GM19193 (cell line): ENCODE results near the gene LRP1B.

Experiments
- POLR2A ChIP-seq: IDR thresholded peaks from 4 replicates; pipeline ENCODE4 v1.6.1; 2011; ENCODE audit not compliant: insufficient read depth, insufficient read length; ENCODE audit errors: extremely low read depth

The LRP1B gene

GRCh38 chr2:140892911-140893637, 1237.7 kb downstream of the LRP1B start:
- no peak for TF ChIP-seq POLR2A

DNA sequence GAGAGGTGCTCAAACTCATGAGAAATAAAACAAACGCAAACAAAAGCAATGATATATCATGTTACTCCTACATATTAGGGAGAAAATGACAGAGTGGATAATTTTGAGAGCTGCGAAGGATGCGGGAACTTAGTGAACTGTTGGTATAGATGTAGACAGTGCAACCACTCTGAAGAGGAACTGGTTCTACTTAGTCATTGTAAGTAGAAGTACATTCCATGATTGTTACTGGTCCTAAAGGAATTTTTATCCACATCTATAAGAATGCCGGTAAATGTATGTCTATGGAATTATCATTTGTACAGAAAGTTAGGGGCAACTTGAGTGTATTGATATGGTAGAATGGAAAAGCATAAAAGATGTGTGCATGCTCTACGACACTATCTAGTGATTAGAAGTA, 1238.4 kb downstream of the LRP1B start:
- no peak for TF ChIP-seq POLR2A

DNA sequence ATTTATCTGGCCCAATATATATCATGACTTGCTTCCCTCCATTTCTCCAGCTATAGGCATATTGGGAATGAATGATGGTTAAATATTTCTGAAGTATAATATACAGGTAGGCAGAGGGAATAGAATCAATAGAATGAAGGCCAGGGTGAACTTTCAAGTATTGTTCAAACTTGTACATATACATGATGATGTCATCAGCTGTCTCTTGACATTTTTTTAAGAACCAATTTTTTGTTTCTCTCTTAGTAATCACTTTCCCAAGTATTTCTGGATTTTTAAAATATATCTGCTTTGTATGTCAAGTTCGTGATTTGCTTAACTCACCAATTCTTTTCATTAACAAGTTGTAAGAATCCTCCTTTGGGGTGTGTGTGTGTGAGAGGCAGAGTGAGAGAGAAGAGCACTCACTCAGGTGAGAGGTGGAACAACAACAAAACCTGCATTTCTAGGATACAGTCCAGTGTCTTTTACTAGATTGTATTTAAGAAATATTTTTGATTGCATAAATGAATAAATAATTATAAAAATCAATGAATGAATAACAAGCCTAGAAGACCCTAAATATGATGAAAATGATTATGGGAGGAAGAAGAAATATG, 1239.1 kb downstream of the LRP1B start:
- TF ChIP-seq POLR2A = no peak

DNA sequence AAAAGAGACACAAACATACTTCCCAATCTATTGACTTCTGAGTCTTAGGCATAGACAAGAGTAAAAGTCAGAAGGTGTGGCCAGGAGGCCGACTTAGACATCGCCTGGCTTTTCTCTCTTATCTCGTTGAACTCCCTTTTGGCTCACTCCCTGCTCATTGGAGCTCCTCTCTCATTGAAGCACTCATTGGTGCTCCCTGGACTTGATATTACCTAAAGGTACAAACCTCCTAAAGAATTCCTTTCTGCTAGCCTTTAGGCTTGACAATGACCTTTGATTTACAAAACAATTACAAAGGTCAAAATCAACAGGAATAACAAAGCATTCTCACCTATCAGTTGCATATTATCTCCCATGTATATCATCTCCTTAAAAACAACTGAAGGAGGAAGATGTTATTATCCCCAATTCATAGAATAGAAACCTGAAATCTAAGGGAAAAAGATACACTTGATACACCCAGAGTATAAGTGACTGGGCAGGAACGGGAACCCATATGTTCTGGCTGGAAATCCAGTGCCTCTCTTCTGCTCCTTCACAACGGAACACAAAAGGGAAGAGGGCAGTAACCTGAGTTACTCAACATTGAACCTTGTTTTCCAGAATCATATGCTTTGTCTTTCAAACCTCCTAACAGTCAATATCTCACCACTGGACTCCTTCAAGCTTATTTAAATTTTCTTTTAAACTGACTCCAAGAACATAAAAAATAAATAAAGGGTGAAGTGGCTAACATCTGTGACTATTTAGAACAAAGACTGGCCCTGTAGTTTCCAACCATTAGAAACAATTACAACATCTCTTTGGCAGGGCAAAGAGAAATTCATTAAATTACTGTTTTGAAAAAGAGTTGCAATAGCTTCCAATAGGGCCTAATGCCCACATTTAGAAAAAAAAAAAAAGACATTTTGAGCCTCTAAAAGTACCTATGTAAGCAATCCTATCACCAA, 1247.9 kb downstream of the LRP1B start:
- no peak for TF ChIP-seq POLR2A

DNA sequence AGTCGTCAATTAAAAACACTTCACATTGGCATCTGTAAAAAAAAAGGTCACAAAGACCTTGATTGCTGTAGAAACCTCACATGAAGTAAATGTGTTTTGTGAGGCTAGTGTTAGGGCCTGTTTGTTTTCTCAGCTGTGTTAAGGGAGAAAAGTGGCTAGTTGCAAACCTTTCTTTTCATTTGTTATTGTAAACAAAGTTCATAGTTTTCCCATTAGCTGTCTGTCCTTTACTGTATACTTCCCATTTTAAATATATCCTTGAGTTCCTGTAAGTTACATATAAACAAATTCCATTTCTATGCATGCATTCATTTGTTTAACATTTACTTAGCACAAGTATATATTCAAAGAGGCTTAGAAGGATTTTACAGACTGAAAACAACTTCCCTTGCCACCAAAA, 1250.2 kb downstream of the LRP1B start:
- TF ChIP-seq POLR2A = no peak

DNA sequence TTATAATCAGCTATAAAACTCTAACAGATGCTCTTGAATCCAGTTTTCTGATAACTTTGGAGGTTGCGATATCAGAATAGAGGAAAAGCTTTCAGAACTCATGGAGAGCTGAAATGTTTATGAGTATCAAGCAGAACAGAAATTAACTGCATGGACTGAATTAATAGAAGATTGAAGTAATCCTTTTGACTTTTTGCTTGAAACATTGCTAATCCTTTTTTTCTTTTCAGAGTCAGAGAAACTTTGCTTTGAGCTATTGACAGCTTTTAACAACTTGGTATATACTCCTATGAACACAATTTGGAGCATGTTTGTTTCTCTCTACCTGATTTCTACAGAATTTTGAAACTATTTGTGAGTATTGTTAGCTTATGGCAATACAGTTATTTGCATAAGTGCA, 1254.8 kb downstream of the LRP1B start:
- no peak for TF ChIP-seq POLR2A

- TF ChIP-seq POLR2A = no peak
Measured at GRCh38 chr2:140873915-140874531, 1256.8 kb downstream of the LRP1B start.

- no peak for TF ChIP-seq POLR2A
Measured at GRCh38 chr2:140869925-140870324, 1260.9 kb downstream of the LRP1B start.

- no peak for TF ChIP-seq POLR2A
Measured at GRCh38 chr2:140869107-140869506, 1261.7 kb downstream of the LRP1B start.

GRCh38 chr2:140865837-140866236, 1265.0 kb downstream of the LRP1B start:
- no peak for TF ChIP-seq POLR2A

DNA sequence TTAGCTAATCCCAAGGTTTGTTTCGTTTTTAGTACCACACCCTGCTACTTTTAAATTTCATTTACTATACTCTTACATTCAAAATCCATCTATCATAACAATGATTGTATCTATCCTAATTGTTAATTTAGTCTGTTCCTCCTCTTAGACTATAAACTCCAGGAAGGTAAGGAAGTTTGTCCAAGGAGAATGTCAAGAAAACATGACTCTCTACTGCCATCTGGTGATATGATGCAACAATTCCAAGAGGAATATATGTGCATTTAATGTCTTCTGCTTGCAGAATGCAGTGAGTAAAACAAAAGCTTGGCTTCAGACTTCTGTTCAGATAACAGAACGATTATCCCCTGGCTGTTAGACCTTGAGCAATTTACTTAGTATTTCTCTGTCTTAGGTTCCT, 1267.1 kb downstream of the LRP1B start:
- no peak for TF ChIP-seq POLR2A

- TF ChIP-seq POLR2A = no peak
Measured at GRCh38 chr2:140862181-140862580, 1268.6 kb downstream of the LRP1B start.

GRCh38 chr2:140861666-140862065, 1269.2 kb downstream of the LRP1B start:
- no peak for TF ChIP-seq POLR2A

DNA sequence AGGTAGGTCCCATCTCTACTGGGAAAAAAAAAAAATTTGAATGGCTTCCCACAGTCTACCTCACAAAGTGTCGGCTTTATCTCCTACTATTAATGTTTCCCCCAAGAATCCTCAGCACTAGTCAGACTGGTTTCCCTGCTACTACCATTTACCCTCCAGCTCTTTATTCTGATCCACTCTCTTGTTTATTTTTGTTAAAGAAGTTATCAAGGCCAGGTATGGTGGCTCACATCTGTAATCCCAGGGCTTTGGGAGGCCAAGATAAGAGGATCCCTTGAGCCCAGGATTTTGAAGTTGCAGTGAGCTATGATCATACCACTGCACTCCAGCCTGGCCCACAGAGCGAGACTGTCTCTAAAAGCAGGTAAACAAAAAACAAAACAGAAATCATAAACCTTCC, 1275.3 kb downstream of the LRP1B start:
- TF ChIP-seq POLR2A = no peak
